Neural crest cell (in vitro differentiated cells): ENCODE data around the gene ZDHHC11. TPM values are rescaled to one million over a fixed set of nuclear protein-coding genes. Genes with fewer than 3 reads are reported as not detected.
"Not testable (repeated sequence)": the region's sequence is repeated elsewhere in the genome, so short reads cannot be mapped to it uniquely, and the experiment has no call there.

ENCODE experiments used
- DNase-seq: peaks from one replicate; pipeline ENCODE4 v3.0.0; 2021; ENCODE audit warnings: low read depth, mixed read lengths, low spot score
- H3K27ac Mint-ChIP-seq: one replicate; pipeline ENCODE4 v1.8.0; 2021; ENCODE audit warnings: mild to moderate bottlenecking, mixed read lengths; ENCODE audit not compliant: unreplicated experiment
- H3K27me3 Mint-ChIP-seq: 2 replicates; pipeline ENCODE4 v1.8.0; 2021; ENCODE audit warnings: low read depth, mild to moderate bottlenecking, mixed read lengths
- H3K36me3 Mint-ChIP-seq: 2 replicates; pipeline ENCODE4 v1.8.0; 2021; ENCODE audit warnings: low read depth, mild to moderate bottlenecking, mixed read lengths
- H3K4me1 Mint-ChIP-seq: 2 replicates; pipeline ENCODE4 v1.8.0; 2021; ENCODE audit warnings: mixed read lengths
- H3K4me3 Mint-ChIP-seq: one replicate; pipeline ENCODE4 v1.8.0; 2021; ENCODE audit warnings: mild to moderate bottlenecking, mixed read lengths
- H3K9me3 Mint-ChIP-seq: 2 replicates; pipeline ENCODE4 v1.8.0; 2021; ENCODE audit warnings: mixed read lengths
- total RNA-seq: library from RNA; stranded (reverse); gene quantifications from 2 replicates; pipeline ENCODE4 v1.2.1, GENCODE V29; 2021
- TF ChIP-seq, protein P1 (sequence below): fragments of 200-600 bp; sonication (generic); conservative IDR thresholded peaks from 2 replicates; pipeline ENCODE4 v1.5.0; 2021; ENCODE audit warnings: antibody characterized with exemption, mild to moderate bottlenecking

Gene ZDHHC11
- total RNA-seq, 1 donor from 2014 or later: 17.2 TPM

- TF ChIP-seq, protein P1, sequence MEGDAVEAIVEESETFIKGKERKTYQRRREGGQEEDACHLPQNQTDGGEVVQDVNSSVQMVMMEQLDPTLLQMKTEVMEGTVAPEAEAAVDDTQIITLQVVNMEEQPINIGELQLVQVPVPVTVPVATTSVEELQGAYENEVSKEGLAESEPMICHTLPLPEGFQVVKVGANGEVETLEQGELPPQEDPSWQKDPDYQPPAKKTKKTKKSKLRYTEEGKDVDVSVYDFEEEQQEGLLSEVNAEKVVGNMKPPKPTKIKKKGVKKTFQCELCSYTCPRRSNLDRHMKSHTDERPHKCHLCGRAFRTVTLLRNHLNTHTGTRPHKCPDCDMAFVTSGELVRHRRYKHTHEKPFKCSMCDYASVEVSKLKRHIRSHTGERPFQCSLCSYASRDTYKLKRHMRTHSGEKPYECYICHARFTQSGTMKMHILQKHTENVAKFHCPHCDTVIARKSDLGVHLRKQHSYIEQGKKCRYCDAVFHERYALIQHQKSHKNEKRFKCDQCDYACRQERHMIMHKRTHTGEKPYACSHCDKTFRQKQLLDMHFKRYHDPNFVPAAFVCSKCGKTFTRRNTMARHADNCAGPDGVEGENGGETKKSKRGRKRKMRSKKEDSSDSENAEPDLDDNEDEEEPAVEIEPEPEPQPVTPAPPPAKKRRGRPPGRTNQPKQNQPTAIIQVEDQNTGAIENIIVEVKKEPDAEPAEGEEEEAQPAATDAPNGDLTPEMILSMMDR: no peak
- Mint-ChIP-seq H3K36me3 (no peaks in the 10 kb centered on the region), H3K4me3 (no peak overlapping the region), H3K27ac (no peak overlapping the region), H3K9me3 (no peaks in the 10 kb centered on the region), H3K4me1 (no peaks in the 10 kb centered on the region), H3K27me3 (no peaks in the 10 kb centered on the region)
- DNase-seq: no peak
Observed at GRCh38 chr5:773517-774264, 77.1 kb downstream of the ZDHHC11 start.

DNA sequence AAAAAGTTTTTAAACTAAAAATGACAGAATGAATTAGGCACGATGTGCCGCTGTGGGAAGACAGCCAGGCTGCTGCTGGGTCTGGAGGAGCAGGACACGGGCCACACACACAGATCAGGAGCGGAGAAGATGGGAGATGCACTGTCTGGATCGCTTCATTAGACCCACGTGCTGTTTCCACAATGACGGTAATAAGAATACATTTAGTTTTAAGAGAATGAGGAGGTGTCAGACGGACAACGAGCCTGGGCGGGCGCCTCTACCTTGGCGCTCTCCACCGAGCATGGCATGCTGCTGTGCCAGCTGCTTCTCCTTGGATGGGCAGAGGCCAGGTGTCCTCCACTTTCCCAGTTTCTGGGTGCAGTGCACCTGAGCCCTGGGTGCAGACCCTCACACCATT lies 77.9 kb downstream of the ZDHHC11 start:
- H3K36me3 Mint-ChIP-seq, H3K4me1 Mint-ChIP-seq, H3K4me3 Mint-ChIP-seq, H3K9me3 Mint-ChIP-seq, H3K27ac Mint-ChIP-seq, DNase-seq, H3K27me3 Mint-ChIP-seq: not testable (repeated sequence)

DNA sequence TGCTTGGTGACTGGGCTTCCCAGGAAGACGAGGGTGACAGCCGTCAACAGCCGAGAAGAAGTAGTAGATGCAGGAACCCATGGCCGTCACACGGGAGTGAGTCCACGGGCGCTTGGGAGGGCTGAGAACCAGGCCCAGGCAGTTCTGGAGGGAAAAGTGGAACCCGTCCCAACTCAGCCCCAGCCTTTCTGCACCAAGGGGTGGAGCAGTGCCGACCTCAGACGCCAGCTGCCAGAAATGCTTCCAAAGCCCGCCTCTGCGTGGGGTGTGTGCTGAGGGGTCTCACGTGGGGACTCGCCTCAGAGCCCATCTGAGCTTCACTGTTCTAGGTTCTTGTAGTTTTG lies 78.3 kb downstream of the ZDHHC11 start:
- not testable (repeated sequence) for H3K36me3 Mint-ChIP-seq, DNase-seq, H3K27ac Mint-ChIP-seq, H3K4me1 Mint-ChIP-seq, H3K4me3 Mint-ChIP-seq, H3K27me3 Mint-ChIP-seq, H3K9me3 Mint-ChIP-seq

- not testable (repeated sequence) for H3K9me3 Mint-ChIP-seq, H3K27me3 Mint-ChIP-seq, H3K4me3 Mint-ChIP-seq, H3K36me3 Mint-ChIP-seq, H3K27ac Mint-ChIP-seq, DNase-seq, H3K4me1 Mint-ChIP-seq
Observed at GRCh38 chr5:771841-772546, 78.8 kb downstream of the ZDHHC11 start.

- H3K27ac Mint-ChIP-seq, DNase-seq, H3K9me3 Mint-ChIP-seq, H3K27me3 Mint-ChIP-seq, H3K36me3 Mint-ChIP-seq, H3K4me3 Mint-ChIP-seq, H3K4me1 Mint-ChIP-seq: not testable (repeated sequence)
Observed at GRCh38 chr5:771087-771781, 79.6 kb downstream of the ZDHHC11 start.

GRCh38 chr5:770585-770984 lies 80.2 kb downstream of the ZDHHC11 start:
- H3K9me3 Mint-ChIP-seq, H3K4me3 Mint-ChIP-seq, H3K27ac Mint-ChIP-seq, H3K4me1 Mint-ChIP-seq, H3K27me3 Mint-ChIP-seq, DNase-seq, H3K36me3 Mint-ChIP-seq: not testable (repeated sequence)

DNA sequence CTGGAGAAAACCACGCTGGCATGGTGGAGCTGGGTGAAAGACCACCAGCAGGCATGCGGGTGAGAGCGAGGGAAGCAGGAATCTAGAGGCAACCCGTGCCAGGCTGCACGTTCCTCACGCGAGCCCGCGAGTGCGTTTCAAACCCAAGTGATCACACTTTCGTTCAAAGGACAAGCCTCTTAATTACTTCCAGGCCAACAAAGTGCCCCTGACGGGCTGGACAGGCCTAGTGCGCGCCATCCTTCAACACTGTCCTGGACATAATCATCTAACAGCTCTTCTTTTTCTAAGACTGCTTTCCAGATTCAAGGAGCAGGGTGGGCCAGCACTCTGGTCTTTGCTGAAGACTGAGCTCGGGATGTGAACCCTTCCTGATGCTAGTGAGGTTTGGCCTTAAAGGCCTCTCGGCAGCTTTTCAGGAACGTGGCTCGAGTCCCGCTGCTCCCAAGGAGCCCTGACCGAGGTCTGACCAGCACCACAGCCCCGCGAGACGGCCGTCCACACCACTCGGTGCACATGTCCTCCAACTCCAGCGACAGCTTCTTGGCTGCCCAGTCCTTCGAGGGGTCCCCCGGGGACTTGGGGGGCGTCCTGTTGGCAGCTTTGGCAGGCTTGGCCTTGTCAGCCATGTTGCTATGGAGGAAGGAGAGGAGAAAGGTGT lies 81.2 kb downstream of the ZDHHC11 start:
- not testable (repeated sequence) for H3K27me3 Mint-ChIP-seq, H3K36me3 Mint-ChIP-seq, DNase-seq, H3K4me3 Mint-ChIP-seq, H3K4me1 Mint-ChIP-seq, H3K9me3 Mint-ChIP-seq, H3K27ac Mint-ChIP-seq

DNA sequence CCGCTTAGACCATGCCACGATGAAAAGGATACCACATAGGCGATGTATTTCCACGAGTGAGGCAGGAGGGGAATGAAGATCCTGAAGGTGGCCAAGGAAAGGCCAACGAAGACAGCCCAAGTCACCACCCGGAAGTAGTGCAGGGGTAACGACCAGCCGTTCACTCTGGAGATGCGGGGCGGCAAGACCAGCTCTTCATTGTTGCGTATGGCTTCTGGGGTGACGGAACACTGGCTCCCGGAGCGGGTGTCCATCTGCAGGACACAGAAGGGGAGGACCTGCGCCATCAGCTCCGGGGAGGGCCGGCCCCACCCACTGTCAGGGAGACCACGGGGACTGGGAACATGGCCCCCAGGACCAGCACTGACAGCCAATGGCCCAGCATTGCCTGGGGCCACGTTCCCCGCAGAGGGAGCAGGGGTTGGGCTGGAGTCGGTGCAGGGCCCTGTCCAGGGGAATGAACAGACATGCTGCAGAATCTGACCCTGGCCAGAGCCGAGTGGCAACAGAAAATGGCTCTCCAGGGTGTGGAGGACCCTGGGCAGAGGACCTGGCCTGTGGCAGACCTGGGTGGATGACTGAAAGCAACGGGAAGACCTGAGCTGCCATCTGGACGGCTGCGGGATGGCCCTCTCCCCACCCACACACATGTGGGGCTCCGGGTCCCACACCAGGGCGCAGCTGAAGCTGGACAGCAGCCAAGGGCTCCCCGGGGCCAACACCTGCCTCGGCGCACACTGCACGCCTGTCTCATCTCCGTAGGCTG lies 83.9 kb downstream of the ZDHHC11 start:
- no peak for DNase-seq
- H3K36me3 Mint-ChIP-seq: no peaks in the 10 kb centered on the region
- H3K4me3 Mint-ChIP-seq: no peak overlapping the region
- no peak overlapping the region for H3K27ac Mint-ChIP-seq
- H3K27me3 Mint-ChIP-seq: no peaks in the 10 kb centered on the region
- H3K4me1 Mint-ChIP-seq: no peaks in the 10 kb centered on the region
- TF ChIP-seq, protein P1: no peak
- no peaks in the 10 kb centered on the region for H3K9me3 Mint-ChIP-seq
